ENCODE data around the gene SAAL1. TPM values are rescaled to one million over a fixed set of nuclear protein-coding genes. Genes with fewer than 3 reads are reported as not detected.
"Not testable (repeated sequence)": the region's sequence is repeated elsewhere in the genome, so short reads cannot be mapped to it uniquely, and the experiment has no call there.

The SAAL1 gene
- total and polyA plus RNA-seq, 2 donors from 2014 or later = 9.8 to 12.9 TPM

DNA sequence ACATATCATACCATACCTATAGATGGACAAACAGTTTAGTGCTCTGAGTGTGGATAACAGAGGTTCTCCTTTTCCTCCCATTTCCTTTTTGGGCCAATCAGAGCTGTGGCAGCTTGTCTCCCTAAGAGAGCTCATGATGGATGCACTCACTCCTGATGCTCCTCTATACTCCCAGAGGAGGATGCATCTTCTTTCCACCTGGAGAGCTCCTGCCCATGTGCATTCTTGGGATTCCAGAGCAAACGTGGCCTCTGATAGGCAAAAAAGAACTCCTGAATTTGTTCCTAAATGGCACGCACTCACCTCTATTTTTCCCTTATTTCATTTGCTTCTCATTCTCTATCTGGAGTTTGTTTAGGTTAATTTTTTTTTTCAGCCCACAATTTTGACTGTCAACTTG is 29.4 kb upstream of the SAAL1 start:
- H3K9me3 ChIP-seq (ENCODE audit: control insufficient read depth in 2 of 3, insufficient read depth in 1 of 3, low read length in 3 of 3) = no peaks in the 10 kb centered on the region
- no peaks in the 10 kb centered on the region for H3K27me3 ChIP-seq (ENCODE audit: control insufficient read depth, insufficient read depth, low read length)
- no peaks in the 10 kb centered on the region for H3K36me3 ChIP-seq (ENCODE audit: control insufficient read depth in 2 of 3, insufficient read depth in 3 of 3, low read length in 3 of 3)
- no peak overlapping the region for H3K9ac ChIP-seq (ENCODE audit: low read length in 3 of 3)
- TF ChIP-seq, protein P1, sequence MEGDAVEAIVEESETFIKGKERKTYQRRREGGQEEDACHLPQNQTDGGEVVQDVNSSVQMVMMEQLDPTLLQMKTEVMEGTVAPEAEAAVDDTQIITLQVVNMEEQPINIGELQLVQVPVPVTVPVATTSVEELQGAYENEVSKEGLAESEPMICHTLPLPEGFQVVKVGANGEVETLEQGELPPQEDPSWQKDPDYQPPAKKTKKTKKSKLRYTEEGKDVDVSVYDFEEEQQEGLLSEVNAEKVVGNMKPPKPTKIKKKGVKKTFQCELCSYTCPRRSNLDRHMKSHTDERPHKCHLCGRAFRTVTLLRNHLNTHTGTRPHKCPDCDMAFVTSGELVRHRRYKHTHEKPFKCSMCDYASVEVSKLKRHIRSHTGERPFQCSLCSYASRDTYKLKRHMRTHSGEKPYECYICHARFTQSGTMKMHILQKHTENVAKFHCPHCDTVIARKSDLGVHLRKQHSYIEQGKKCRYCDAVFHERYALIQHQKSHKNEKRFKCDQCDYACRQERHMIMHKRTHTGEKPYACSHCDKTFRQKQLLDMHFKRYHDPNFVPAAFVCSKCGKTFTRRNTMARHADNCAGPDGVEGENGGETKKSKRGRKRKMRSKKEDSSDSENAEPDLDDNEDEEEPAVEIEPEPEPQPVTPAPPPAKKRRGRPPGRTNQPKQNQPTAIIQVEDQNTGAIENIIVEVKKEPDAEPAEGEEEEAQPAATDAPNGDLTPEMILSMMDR (IDR thresholded peaks at IDR 0.05; ENCODE audit: borderline replicate concordance, extremely low read depth, insufficient read depth) = no peak
- H3K4me1 ChIP-seq (ENCODE audit: control insufficient read depth in 2 of 3, insufficient read depth in 2 of 3, low read depth in 1 of 3, low read length in 3 of 3) = no peaks in the 10 kb centered on the region
- intact Hi-C loops (cut with DNase I) = no loop called here
- FAIRE-seq = no peak
- no peak overlapping the region for H3K27ac ChIP-seq (ENCODE audit: low read depth in 2 of 2, low read length in 2 of 2)
- no peak overlapping the region for H3K4me3 ChIP-seq (ENCODE audit: low read length in 3 of 3)
- DNase-seq = no peak

DNA sequence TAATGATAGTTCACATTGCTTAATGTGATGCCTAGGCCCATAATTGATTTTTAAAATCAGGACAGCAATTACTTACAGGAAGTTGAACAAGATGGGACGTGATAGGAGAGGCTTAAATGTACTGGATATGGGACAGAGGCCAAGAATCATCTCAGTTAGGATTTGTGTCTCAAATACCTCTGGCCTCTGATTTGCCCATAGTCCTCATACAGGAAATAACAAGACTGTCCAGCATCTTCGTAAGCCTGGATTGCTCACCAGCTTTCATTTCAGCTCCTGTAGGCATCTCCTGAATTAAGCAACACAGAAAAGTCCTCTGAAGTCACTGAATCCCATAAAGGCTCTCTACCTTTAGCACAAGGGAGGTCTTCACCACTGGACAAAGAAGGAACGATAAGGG is 26.5 kb upstream of the SAAL1 start, which contains the start of gene MRGPRX3:
MRGPRX3 (plus strand) TSS at position 231 of the 400 bp plus-strand sequence. CDS start 4,632 bp downstream, outside the sequence.
- H3K4me3 ChIP-seq (ENCODE audit: low read length in 3 of 3) = no peak within 1 kb of the TSS
- no peaks in the 10 kb centered on the region for H3K9me3 ChIP-seq (ENCODE audit: control insufficient read depth in 2 of 3, insufficient read depth in 1 of 3, low read length in 3 of 3)
- H3K27me3 ChIP-seq (ENCODE audit: control insufficient read depth, insufficient read depth, low read length) = no peaks in the 10 kb centered on the region
- H3K9ac ChIP-seq (ENCODE audit: low read length in 3 of 3) = no peak within 1 kb of the TSS
- DNase-seq (no peak), FAIRE-seq (no peak)
- H3K27ac ChIP-seq (ENCODE audit: low read depth in 2 of 2, low read length in 2 of 2) = no peak within 1 kb of the TSS
- intact Hi-C loops (cut with DNase I) = no loop called here
- H3K4me1 ChIP-seq (ENCODE audit: control insufficient read depth in 2 of 3, insufficient read depth in 2 of 3, low read depth in 1 of 3, low read length in 3 of 3) = no peaks in the 10 kb centered on the region
- TF ChIP-seq, protein P1 (IDR thresholded peaks at IDR 0.05; ENCODE audit: borderline replicate concordance, extremely low read depth, insufficient read depth) = no peak
- no peaks in the 10 kb centered on the region for H3K36me3 ChIP-seq (ENCODE audit: control insufficient read depth in 2 of 3, insufficient read depth in 3 of 3, low read length in 3 of 3)

GRCh38 chr11:18131115-18131514 is 25.2 kb upstream of the SAAL1 start:
- H3K36me3 ChIP-seq (ENCODE audit: control insufficient read depth in 2 of 3, insufficient read depth in 3 of 3, low read length in 3 of 3); DNase-seq; H3K27me3 ChIP-seq (ENCODE audit: control insufficient read depth, insufficient read depth, low read length); intact Hi-C loops (cut with DNase I); H3K4me1 ChIP-seq (ENCODE audit: control insufficient read depth in 2 of 3, insufficient read depth in 2 of 3, low read depth in 1 of 3, low read length in 3 of 3); H3K4me3 ChIP-seq (ENCODE audit: low read length in 3 of 3); H3K27ac ChIP-seq (ENCODE audit: low read depth in 2 of 2, low read length in 2 of 2); H3K9ac ChIP-seq (ENCODE audit: low read length in 3 of 3); FAIRE-seq; H3K9me3 ChIP-seq (ENCODE audit: control insufficient read depth in 2 of 3, insufficient read depth in 1 of 3, low read length in 3 of 3): not testable (repeated sequence)

- H3K36me3 ChIP-seq (ENCODE audit: control insufficient read depth in 2 of 3, insufficient read depth in 3 of 3, low read length in 3 of 3); FAIRE-seq; H3K27ac ChIP-seq (ENCODE audit: low read depth in 2 of 2, low read length in 2 of 2); H3K4me1 ChIP-seq (ENCODE audit: control insufficient read depth in 2 of 3, insufficient read depth in 2 of 3, low read depth in 1 of 3, low read length in 3 of 3); H3K4me3 ChIP-seq (ENCODE audit: low read length in 3 of 3); intact Hi-C loops (cut with DNase I); H3K9me3 ChIP-seq (ENCODE audit: control insufficient read depth in 2 of 3, insufficient read depth in 1 of 3, low read length in 3 of 3); DNase-seq; H3K9ac ChIP-seq (ENCODE audit: low read length in 3 of 3); H3K27me3 ChIP-seq (ENCODE audit: control insufficient read depth, insufficient read depth, low read length): not testable (repeated sequence)
Observed at GRCh38 chr11:18121331-18121828, 15.5 kb upstream of the SAAL1 start.
